Measurements from ENCODE around the gene CLEC4G.
"Not testable (repeated sequence)": the region's sequence is repeated elsewhere in the genome, so short reads cannot be mapped to it uniquely, and the experiment has no call there.

DNA sequence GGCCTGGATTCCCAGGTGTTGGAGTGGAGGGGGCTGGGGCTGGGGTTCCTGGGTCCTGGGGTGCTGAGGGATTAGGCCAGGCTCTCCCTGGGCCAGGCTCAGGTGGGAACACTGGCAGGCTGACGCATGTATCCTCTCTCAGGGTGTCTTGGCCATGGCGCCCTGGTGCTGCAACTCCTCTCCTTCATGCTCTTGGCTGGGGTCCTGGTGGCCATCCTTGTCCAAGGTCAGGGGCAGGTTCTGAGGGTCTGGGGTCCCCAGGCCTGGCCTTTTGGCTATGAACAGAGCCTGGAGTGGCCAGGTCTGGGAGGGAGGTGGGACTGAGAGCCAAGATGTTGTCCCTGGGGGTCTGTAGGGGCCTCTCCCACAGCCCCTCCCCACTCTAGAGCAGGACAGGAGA lies 33.1 kb upstream of the CLEC4G start:
- TF ChIP-seq, protein P1, sequence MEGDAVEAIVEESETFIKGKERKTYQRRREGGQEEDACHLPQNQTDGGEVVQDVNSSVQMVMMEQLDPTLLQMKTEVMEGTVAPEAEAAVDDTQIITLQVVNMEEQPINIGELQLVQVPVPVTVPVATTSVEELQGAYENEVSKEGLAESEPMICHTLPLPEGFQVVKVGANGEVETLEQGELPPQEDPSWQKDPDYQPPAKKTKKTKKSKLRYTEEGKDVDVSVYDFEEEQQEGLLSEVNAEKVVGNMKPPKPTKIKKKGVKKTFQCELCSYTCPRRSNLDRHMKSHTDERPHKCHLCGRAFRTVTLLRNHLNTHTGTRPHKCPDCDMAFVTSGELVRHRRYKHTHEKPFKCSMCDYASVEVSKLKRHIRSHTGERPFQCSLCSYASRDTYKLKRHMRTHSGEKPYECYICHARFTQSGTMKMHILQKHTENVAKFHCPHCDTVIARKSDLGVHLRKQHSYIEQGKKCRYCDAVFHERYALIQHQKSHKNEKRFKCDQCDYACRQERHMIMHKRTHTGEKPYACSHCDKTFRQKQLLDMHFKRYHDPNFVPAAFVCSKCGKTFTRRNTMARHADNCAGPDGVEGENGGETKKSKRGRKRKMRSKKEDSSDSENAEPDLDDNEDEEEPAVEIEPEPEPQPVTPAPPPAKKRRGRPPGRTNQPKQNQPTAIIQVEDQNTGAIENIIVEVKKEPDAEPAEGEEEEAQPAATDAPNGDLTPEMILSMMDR (IDR thresholded peaks at IDR 0.05; ENCODE audit: poor library complexity) = not testable (repeated sequence)
- not testable (repeated sequence) for TF ChIP-seq EZH2 (IDR thresholded peaks at IDR 0.05; ENCODE audit: borderline replicate concordance)

Data from hepatocyte (in vitro differentiated cells).